ENCODE measurements around the gene WASL. TPM values are rescaled to one million over a fixed set of nuclear protein-coding genes. Genes with fewer than 3 reads are reported as not detected.
"Not testable (repeated sequence)": the region's sequence is repeated elsewhere in the genome, so short reads cannot be mapped to it uniquely, and the experiment has no call there.

The WASL gene
- total RNA-seq = 10.5 and 15.9 TPM in 2 replicates

- DNase-seq (ENCODE audit: low read depth in 2 of 2) = peak; percentile 75 to 93
Measured at GRCh38 chr7:123748734-123749536, at the start of gene WASL. TSS of gene WASL (minus strand) at chr7:123749003. CDS start at chr7:123748734, 269 bp downstream.

- peak; percentile 36 to 79 for DNase-seq (ENCODE audit: low read depth in 2 of 2)
Measured at GRCh38 chr7:123797673-123798531, 49.1 kb upstream of the WASL start.

- no peak for DNase-seq (ENCODE audit: low read depth in 2 of 2)
Measured at GRCh38 chr7:123796568-123796967, 47.8 kb upstream of the WASL start.

- DNase-seq (ENCODE audit: low read depth in 2 of 2) = no peak
Measured at GRCh38 chr7:123795917-123796316, 47.1 kb upstream of the WASL start.

- DNase-seq (ENCODE audit: low read depth in 2 of 2) = not testable (repeated sequence)
Measured at GRCh38 chr7:123795116-123795515, 46.3 kb upstream of the WASL start.

- no peak for DNase-seq (ENCODE audit: low read depth in 2 of 2)
Measured at GRCh38 chr7:123792547-123792946, 43.7 kb upstream of the WASL start.

GRCh38 chr7:123791001-123791400 is 42.2 kb upstream of the WASL start:
- no peak for DNase-seq (ENCODE audit: low read depth in 2 of 2)

GRCh38 chr7:123789817-123790216 is 41.0 kb upstream of the WASL start:
- no peak for DNase-seq (ENCODE audit: low read depth in 2 of 2)

- no peak for DNase-seq (ENCODE audit: low read depth in 2 of 2)
Measured at GRCh38 chr7:123789206-123789784, 40.5 kb upstream of the WASL start.

GRCh38 chr7:123788584-123788983 is 39.8 kb upstream of the WASL start:
- no peak for DNase-seq (ENCODE audit: low read depth in 2 of 2)

- DNase-seq (ENCODE audit: low read depth in 2 of 2) = no peak
Measured at GRCh38 chr7:123787220-123788007, 38.6 kb upstream of the WASL start.

- DNase-seq (ENCODE audit: low read depth in 2 of 2) = no peak
Measured at GRCh38 chr7:123784263-123784662, 35.5 kb upstream of the WASL start.

GRCh38 chr7:123783820-123784219 is 35.0 kb upstream of the WASL start:
- no peak for DNase-seq (ENCODE audit: low read depth in 2 of 2)

- peak in 1 of 2 donors; percentile 63 for DNase-seq (ENCODE audit: low read depth in 2 of 2)
Measured at GRCh38 chr7:123782071-123782798, 33.4 kb upstream of the WASL start.

- DNase-seq (ENCODE audit: low read depth in 2 of 2) = not testable (repeated sequence)
Measured at GRCh38 chr7:123780472-123780871, 31.7 kb upstream of the WASL start.

- no peak for DNase-seq (ENCODE audit: low read depth in 2 of 2)
Measured at GRCh38 chr7:123774496-123774895, 25.7 kb upstream of the WASL start.

GRCh38 chr7:123773481-123773880 is 24.7 kb upstream of the WASL start:
- DNase-seq (ENCODE audit: low read depth in 2 of 2) = no peak

- no peak for DNase-seq (ENCODE audit: low read depth in 2 of 2)
Measured at GRCh38 chr7:123772652-123773051, 23.8 kb upstream of the WASL start.

- DNase-seq (ENCODE audit: low read depth in 2 of 2) = no peak
Measured at GRCh38 chr7:123771846-123772245, 23.0 kb upstream of the WASL start.

GRCh38 chr7:123771256-123771655 is 22.5 kb upstream of the WASL start:
- no peak for DNase-seq (ENCODE audit: low read depth in 2 of 2)

- peak in 1 of 2 donors; percentile 12 for DNase-seq (ENCODE audit: low read depth in 2 of 2)
Measured at GRCh38 chr7:123770378-123770777, 21.6 kb upstream of the WASL start.

Measured in dermis microvascular lymphatic vessel endothelial cell (primary cell).